Measurements from ENCODE around the gene USP24. TPM values are rescaled to one million over a fixed set of nuclear protein-coding genes. Genes with fewer than 3 reads are reported as not detected.

USP24 gene
- total RNA-seq, 4 donors from 2014 or later, result 68.2 to 137 (median 96.1) TPM

DNA sequence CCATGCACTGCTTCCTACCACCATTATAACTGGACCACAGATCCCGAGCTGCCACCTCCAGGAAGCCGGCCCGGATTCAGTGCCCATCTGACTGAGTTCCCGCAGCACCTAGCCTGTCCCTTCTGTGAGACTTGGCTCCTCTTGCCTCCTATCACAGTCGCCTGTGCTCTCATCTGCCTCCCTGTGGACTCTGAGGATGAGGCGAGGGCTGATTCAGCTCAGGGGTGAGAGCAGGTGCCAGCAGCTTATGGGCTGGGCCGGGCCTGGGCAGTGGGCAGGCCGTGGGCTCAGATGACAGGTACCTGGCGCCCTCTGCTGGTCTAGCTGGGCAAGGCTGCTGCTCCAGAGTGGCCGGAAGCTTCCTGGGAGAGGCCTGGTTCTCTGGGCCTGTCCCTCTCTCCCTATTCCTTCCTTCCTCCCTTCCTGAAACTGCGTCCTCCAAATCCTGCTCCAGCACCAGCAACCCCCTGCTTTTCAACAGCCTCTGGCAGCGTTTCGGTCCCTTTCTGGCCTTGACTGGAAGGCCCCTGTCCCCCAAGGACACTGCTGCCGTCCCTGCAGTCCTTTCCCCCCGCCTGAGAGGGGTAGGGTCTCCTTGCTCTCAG lies 193.1 kb downstream of the USP24 start:
- TF ChIP-seq, protein P1, sequence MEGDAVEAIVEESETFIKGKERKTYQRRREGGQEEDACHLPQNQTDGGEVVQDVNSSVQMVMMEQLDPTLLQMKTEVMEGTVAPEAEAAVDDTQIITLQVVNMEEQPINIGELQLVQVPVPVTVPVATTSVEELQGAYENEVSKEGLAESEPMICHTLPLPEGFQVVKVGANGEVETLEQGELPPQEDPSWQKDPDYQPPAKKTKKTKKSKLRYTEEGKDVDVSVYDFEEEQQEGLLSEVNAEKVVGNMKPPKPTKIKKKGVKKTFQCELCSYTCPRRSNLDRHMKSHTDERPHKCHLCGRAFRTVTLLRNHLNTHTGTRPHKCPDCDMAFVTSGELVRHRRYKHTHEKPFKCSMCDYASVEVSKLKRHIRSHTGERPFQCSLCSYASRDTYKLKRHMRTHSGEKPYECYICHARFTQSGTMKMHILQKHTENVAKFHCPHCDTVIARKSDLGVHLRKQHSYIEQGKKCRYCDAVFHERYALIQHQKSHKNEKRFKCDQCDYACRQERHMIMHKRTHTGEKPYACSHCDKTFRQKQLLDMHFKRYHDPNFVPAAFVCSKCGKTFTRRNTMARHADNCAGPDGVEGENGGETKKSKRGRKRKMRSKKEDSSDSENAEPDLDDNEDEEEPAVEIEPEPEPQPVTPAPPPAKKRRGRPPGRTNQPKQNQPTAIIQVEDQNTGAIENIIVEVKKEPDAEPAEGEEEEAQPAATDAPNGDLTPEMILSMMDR (IDR thresholded peaks at IDR 0.05; ENCODE audit: low read depth), result no peak

DNA sequence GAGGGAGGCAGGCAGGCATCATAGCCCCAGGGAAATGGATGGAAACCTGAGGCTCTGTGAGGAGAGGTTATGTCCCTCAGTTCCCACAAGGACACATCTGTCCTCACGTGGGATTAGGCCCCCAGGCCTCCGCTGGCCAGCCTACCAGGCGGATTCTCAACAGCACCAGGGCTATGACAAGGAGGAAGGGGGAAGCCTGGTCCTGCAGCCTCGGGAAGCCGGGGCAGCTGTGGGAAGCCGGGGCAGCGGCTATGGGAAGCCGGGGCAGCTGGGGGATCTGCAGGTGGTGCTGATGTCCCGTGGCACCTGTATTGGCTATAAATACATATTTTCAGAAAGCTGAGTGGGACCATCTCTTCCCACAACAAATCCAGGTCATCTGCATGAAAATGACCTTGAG lies 196.8 kb downstream of the USP24 start:
- TF ChIP-seq, protein P1 (IDR thresholded peaks at IDR 0.05; ENCODE audit: low read depth), result no peak

Small RNAs within 50 kb of the gene (small RNA-seq; reads per million reads assigned to genes)
- gene MIR4422, result not detected

Other genes with a start within 250 kb of the USP24 start
- not detected for gene TMEM61, start 234.7 kb downstream of the USP24 start, total RNA-seq
- gene BSND, start 216.4 kb downstream of the USP24 start, total RNA-seq, result not detected
- not detected for gene PCSK9, start 175.8 kb downstream of the USP24 start, total RNA-seq

All from subcutaneous adipose tissue (tissue), 4 donors.